Fibroblast of skin of right biceps (primary cell): ENCODE results near the gene CTXND1.

Experiments
- DNase-seq: peaks from one replicate; pipeline ENCODE4 v3.0.0-alpha.2; 2013

CTXND1 gene

DNA sequence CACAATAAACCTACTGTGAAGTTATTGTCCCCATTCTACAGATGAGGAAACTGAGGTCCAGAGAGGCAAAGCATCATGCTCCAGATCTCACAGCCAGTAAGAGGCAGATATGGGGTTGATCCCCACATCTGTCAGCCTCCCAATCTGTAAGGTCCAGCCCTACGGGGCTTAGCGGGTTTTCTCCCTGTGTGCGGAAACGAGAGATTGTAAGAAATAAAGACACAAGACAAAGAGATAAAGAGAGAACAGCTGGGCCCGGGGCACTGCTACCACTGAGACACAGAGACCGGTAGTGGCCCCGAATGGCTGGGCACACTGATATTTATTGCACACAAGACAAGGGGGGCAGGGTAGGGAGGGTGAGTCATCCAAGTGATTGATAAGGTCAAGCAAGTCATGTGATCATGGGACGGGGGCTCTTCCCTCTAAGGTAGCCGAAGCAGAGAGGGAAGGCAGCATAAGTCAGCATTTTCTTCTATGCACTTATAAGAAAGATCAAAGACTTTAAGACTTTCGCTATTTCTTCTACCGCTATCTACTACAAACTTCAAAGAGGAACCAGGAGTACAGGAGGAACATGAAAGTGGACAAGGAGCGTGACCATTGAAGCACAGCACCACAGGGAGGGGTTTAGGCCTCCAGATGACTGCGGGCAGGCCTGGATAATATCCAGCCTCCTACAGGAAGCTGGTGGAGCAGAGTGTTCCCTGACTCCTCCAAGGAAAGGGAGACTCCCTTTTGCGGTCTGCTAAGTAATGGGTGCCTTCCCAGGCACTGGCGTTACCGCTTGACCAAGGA lies 96.4 kb downstream of the CTXND1 start:
- peak; percentile 11 for DNase-seq

DNA sequence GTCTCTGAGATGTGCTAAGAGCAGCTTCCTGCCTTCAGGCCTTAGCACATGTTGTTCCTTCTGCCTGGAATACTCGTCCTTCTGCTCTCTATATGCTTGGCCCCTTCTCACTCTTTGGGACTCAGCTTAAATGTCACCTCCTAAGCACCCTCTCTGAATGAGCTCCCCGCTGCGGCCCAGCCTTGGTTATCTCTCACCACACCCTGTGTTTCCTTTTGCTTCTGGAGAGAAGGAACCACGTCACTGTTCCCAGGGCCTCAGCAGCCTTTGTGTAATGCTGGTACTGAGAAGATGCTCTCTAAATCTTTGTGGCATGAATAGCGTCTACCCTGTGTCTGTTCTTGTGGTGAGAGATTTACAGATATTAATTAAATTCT lies 97.0 kb downstream of the CTXND1 start:
- DNase-seq = no peak

DNA sequence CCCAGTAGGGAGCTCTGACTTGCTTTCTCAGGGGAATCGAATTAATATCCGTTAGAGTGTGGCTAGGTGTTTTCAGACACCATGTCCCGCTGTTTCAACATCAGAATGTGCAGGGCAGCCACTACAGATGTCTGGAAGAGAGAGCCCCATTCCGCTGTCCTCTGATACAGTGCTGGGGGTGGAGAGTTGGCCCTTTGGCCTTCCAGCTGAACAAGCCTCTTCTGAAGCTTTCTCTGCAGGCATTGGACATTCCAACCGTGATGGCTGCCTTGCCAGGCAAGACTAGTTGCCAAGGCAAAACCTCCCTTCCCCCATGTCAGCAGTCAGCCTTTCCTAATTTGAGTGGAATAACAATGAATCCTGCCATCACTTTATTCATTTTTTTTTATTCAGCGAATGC lies 97.7 kb downstream of the CTXND1 start:
- no peak for DNase-seq

DNA sequence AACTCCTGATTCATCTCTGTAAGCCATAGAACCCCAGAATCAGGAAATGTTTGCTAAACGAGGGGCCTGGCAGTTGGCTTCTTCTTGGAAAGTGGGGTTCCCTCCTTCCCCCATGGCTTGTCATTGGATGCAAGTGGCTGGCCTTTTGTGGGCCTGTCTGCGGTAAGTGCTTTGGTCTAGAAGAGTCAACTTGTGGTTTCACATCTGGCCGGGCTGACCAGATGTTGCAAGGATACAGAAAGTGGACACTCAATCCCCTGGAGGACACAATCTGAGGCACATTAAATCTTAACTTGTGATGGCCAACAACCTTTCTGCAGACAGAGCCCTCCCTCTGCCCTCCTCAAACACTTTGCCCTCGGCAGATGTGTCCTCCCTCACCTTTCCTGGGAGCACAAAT lies 98.1 kb downstream of the CTXND1 start:
- DNase-seq = no peak

DNA sequence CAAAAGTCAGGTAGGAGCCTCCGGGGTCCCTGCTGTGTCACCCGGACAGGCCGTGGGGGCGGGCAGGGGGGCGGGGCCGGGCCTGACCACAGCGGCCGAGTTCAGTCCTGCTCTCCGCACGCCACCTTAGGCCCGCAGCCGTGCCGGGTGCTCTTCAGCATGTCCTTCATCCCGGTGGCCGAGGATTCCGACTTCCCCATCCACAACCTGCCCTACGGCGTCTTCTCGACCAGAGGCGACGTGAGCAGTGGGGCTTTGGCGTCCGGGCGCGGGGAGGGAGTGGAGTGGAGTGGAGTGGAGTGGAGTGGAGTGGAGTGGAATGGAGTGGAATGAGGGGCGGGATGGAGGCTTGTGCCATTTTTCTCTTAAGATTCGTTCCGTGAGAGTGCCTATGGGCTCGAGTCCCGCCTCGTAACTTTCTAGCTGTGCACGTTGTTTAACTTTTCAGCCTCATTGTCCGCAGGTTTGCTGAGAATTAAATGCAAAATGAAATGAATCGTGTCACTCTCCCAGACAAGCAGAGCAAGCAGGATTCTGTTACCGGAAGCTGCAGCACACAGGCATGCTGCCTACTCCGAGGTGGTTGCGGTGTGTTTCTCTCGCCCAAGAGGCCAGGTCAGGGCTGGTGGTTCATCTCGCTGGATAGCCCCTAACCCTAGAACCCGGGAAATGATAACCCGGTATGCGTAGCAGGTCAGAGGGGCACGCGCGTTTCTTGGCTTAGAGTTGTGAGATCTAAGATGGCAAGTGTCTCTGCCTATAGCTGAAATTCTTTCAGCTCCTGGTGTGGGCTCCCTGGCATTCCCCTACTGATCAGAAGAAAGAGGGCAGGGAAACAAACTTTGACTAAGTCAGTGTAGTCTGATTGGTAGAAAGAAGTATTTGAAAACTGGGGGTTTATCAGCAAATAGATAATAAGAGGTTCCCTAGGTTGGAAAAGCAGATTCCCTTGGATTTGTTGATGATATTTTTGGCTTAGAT lies 98.8 kb downstream of the CTXND1 start, which contains the start of gene FAH:
FAH (plus strand) TSS at position 104 of the 981 bp plus-strand sequence; CDS start at position 160, 56 bp downstream.
- peak; percentile 49 for DNase-seq

DNA sequence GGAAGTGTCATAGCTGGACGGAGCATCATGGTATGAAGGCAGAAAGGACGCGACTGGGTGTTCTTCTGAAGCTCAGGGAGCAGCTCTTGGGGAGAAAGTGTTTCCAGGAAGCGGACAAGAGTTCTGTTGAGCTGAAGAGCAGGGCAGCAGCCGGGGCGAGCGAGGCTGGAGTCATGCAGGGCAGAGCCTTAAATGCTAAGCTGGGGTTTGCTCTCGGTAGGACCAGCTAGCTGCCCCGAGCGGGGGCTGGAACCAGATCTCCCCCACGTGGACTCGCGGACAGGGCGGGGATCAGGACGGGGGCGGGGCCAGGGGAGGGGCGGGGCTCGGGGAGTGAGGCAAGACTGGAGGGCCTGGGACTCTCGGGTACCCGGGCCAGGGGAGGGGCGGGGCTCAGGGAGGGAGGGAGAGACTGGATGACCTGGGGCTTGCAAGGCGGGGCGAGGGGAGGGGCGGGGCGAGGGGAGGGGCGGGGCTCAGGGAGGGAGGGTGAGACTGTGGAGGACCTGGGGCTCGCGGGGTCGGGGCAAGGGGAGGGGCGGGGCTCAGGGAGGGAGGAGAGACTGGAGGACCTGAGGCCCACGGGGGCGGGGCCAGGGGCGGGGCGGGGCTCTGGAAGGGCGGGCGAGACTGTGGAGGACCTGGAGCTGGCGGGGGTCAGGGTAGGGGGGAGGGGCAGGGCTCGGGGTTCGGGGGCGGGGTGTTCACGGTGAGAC lies 99.7 kb downstream of the CTXND1 start:
- DNase-seq = peak; percentile 94

DNA sequence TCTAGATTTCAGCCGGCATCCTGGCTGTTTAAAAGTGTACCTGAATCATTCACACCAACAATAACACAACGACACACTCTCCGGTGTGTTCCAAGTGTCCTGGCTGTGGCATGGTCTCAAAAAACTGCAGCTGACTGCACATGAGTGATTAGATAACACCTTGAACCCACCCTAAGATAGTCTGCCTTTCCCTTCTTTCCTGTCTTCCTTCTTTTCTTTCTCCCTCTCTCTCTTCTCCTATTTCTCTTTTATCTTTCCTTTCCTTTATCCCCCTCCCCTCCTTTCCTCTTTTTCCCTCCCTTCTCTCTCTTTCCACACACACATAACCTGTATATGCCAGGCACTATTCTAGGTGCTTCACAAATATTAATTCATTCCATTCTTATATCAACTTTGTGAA lies 100.4 kb downstream of the CTXND1 start:
- no peak for DNase-seq

DNA sequence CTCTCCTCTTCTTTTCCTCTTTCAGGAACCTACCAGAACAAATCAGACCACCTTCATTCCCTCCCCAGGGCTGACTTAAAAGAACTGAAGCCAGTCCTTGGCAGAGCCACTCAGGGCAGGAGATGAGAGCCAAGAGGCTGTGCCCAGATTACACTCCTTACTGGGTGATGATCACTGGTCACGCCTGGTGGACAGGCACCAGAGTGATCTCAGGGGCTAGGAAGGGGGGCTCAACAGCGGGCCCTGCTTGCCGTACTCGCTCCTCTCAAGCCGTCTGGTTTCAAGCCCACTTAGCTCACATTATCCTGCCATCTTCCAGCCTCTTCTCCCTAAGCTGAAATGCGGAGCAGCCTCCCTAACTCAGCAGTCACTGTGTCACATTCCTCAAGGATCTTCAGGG lies 100.9 kb downstream of the CTXND1 start:
- no peak for DNase-seq
